T-helper 2 cell treated with Interferon-gamma antibody and Interleukin-4, amounts not matched to agents 100 ng/mL and 5 ng/mL, for 36 hours (primary cell): ENCODE measurements around the gene INO80. TPM values are rescaled to one million over a fixed set of nuclear protein-coding genes. Genes with fewer than 3 reads are reported as not detected.

Experiments
- intact Hi-C: fragments of 100-400 bp; cut with micrococcal nuclease; formaldehyde crosslinking; loops from one replicate; pipeline ENCODE4 v1.15.1; 2023
- total RNA-seq: library from RNA; stranded (reverse); gene quantifications from 2 replicates; pipeline ENCODE4 v1.2.3, GENCODE V29; 2022

INO80 gene
- total RNA-seq, 1 donor from 2014 or later, result 33.1 TPM

GRCh38 chr15:40932649-40933516 is 183.2 kb downstream of the INO80 start:
- intact Hi-C loops, result no loop called here

GRCh38 chr15:40932156-40932555 is 183.9 kb downstream of the INO80 start:
- intact Hi-C loops, result no loop called here

DNA sequence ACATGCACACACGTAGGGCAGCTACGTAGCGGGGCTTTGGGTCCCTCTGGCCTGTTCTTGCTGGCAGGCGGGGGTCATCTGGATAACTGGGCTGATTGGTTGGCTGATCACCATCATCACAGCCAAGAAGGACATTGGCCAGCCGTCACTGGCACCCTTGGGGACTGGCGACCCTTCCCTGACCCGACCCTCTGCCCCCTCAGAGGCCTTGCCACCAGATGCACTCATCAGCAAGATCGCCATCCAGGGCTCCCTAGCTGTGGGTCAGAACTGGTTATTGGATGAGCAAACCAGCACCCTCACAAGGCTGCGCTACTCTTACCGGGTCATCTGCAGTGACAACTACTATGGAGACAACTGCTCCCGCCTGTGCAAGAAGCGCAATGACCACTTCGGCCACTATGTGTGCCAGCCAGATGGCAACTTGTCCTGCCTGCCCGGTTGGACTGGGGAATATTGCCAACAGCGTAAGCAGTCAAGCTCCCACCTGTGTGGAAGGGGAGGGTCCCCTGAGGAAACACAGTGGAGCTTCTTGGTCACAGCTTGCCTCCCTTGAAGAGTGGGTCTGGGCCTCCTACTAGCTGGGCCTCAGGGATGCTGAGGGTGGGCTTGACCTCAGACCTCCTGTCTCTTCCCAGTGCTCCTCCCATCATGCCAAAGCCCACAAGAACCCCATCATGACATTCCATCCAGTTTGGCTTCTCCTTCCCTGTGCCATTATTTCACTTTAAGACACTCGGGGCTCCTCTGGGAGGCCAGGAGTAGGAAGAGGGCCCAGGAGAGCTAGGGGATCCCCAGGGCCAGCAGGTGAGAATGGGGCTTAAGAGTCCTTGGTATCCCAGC is 184.6 kb downstream of the INO80 start:
- intact Hi-C loops, result no loop called here

DNA sequence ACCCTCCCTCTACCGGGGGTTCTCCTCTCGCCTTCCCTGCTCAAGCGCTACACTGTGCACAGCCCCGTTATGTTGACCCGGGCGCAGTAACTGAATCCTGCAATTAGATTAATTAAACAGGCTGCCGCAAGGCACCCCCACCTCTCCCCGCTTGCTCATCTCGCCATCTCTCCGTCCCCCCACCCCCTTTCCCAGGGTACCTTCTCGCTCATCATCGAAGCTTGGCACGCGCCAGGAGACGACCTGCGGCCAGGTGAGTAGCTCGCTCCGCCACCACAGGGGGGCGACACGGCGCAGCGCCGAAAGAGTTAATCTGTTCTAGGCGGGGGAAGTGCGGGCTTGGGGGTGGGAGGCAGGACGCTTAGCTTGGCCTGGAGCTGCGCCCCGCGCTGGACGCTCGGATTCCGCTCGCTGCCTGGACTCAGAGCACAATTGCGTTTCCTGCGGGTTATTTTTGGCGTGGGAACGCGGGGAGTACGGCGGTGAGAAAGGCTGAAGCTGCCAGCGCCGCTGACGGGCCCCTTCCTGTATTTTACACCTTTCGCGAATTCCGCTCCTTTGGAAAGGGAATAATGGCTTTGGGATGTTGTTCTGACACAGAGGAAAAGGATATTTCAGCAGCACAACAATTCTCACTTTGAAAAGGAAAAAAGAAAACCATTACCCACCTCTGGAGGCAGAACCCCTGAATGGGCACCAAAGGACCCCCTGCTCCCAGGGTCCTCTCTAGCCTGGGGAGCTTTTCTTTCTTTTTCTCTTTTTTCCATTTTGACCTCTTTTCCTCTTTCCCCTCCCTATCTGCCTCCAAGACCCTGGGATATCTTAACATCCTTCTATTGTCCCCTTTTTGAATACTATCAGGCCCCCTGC is 185.4 kb downstream of the INO80 start:
- intact Hi-C loops, result no loop called here

- intact Hi-C loops, result no loop called here
Measured at GRCh38 chr15:40929660-40930429, 186.2 kb downstream of the INO80 start.

Other genes with a start within 250 kb of the INO80 start
- 0.09 and 0.11 TPM in 2 replicates for gene RHOV, start 242.0 kb downstream of the INO80 start, total RNA-seq
- 15.6 and 16.8 TPM in 2 replicates for gene VPS18, start 221.8 kb downstream of the INO80 start, total RNA-seq
- not detected in 2 replicates for gene DLL4, start 186.9 kb downstream of the INO80 start, total RNA-seq
- 2.7 and 3.6 TPM in 2 replicates for gene CHAC1, start 162.8 kb downstream of the INO80 start, total RNA-seq
- not detected in 2 replicates for gene EXD1, start 114.5 kb upstream of the INO80 start, total RNA-seq
- gene CHP1, start 115.0 kb upstream of the INO80 start, total RNA-seq, result 62.8 and 63.6 TPM in 2 replicates
- gene OIP5, start 216.3 kb upstream of the INO80 start, total RNA-seq, result 18.7 TPM in 2 replicates
- gene NUSAP1, start 216.6 kb upstream of the INO80 start, total RNA-seq, result 226 TPM in 2 replicates